K562 (cell line): ENCODE measurements around the gene BBC3. TPM values are rescaled to one million over a fixed set of nuclear protein-coding genes. Genes with fewer than 3 reads are reported as not detected.

Source experiments
- ARID1B ChIP-seq: fragments of 450-650 bp; IDR thresholded peaks from 2 replicates; pipeline ENCODE4 v1.6.1; 2016; ENCODE audit warnings: antibody characterized with exemption, mild to moderate bottlenecking, inconsistent platforms
- CCAR2 ChIP-seq: fragments of 200-400 bp; formaldehyde crosslinking; IDR thresholded peaks from 2 replicates; pipeline ENCODE4 v1.6.1; 2017; ENCODE audit warnings: mild to moderate bottlenecking, low read depth, low read length
- CREB1 ChIP-seq, 2 experiments: sonication (generic) in 1 of 2; formaldehyde crosslinking in 1 of 2; IDR thresholded peaks; 2 replicates each; pipeline versions ENCODE4 v1.6.1 to v1.8.0; 2012 to 2022; ENCODE audit warnings: inconsistent platforms in 1 of 2, mild to moderate bottlenecking in 1 of 2, missing genetic modification reagents in 1 of 2, moderate library complexity in 1 of 2
- FIP1L1 ChIP-seq: fragments of 200-400 bp; formaldehyde crosslinking; IDR thresholded peaks from 2 replicates; pipeline ENCODE4 v1.6.1; 2018; ENCODE audit warnings: mild to moderate bottlenecking, low read depth, low read length; ENCODE audit not compliant: poor library complexity, severe bottlenecking
- HMGN3 ChIP-seq: IDR thresholded peaks from 2 replicates; pipeline ENCODE4 v1.6.1; 2011; ENCODE audit warnings: borderline replicate concordance, low read depth, mild to moderate bottlenecking, mixed read lengths, low read length; ENCODE audit not compliant: insufficient read length; ENCODE audit errors: extremely low read depth
- JUN ChIP-seq, 2 experiments: sonication (generic) in 1 of 2; formaldehyde crosslinking in 1 of 2; IDR thresholded peaks; 2 replicates each; pipeline versions ENCODE4 v1.6.1 to v1.8.0; 2012 to 2022; ENCODE audit warnings: borderline replicate concordance in 2 of 2, mild to moderate bottlenecking in 2 of 2, improper control_type of control experiment in 1 of 2, low read depth in 1 of 2, low read length in 1 of 2, missing genetic modification reagents in 1 of 2
- KDM5B ChIP-seq: fragments of 200-600 bp; sonication (generic); IDR thresholded peaks from 2 replicates; pipeline ENCODE4 v1.6.1; 2012; ENCODE audit warnings: low read depth, mild to moderate bottlenecking, moderate library complexity, low read length, control low read depth, inconsistent platforms; ENCODE audit not compliant: insufficient replicate concordance
- LCOR ChIP-seq: sonication (generic); formaldehyde crosslinking; IDR thresholded peaks from 2 replicates; pipeline ENCODE4 v1.8.0; 2022; ENCODE audit warnings: mild to moderate bottlenecking, missing genetic modification reagents
- MYC ChIP-seq, 2 experiments: fragments of 250-450 bp in 1 of 2; sonication (Bioruptor Pico) in 1 of 2; IDR thresholded peaks; 2 replicates each; pipeline versions ENCODE4 v1.5.1 to v1.6.1; 2012 to 2021; ENCODE audit warnings: low read depth in 2 of 2, borderline replicate concordance in 1 of 2, improper control_type of control experiment in 1 of 2, low read length in 1 of 2, mild to moderate bottlenecking in 1 of 2, moderate library complexity in 1 of 2
- NBN ChIP-seq: fragments of 450-650 bp; IDR thresholded peaks from 2 replicates; pipeline ENCODE4 v1.6.1; 2016; ENCODE audit warnings: low read depth, mild to moderate bottlenecking
- NCOA4 ChIP-seq: fragments of 450-650 bp; IDR thresholded peaks from 2 replicates; pipeline ENCODE4 v1.6.1; 2018; ENCODE audit warnings: mild to moderate bottlenecking; ENCODE audit not compliant: partially characterized antibody
- PTBP1 ChIP-seq: fragments of 200-400 bp; formaldehyde crosslinking; IDR thresholded peaks from 2 replicates; pipeline ENCODE4 v1.6.1; 2017; ENCODE audit warnings: low read depth, low read length
- SMAD2 ChIP-seq: fragments of 150-350 bp; IDR thresholded peaks from 2 replicates; pipeline ENCODE4 v1.6.1; 2014; ENCODE audit warnings: low read depth, mild to moderate bottlenecking, low read length
- TFAP4 ChIP-seq: sonication (generic); formaldehyde crosslinking; IDR thresholded peaks from 2 replicates; pipeline ENCODE4 v1.8.0; 2022; ENCODE audit warnings: missing genetic modification reagents, mild to moderate bottlenecking, moderate library complexity, borderline replicate concordance
- ZBTB2 ChIP-seq: fragments of 450-650 bp; IDR thresholded peaks from 2 replicates; pipeline ENCODE4 v1.6.1; 2016; ENCODE audit warnings: antibody characterized with exemption
- ZC3H11A ChIP-seq: IDR thresholded peaks from 2 replicates; pipeline ENCODE4 v1.6.1; 2012; ENCODE audit warnings: low read depth, low read length, improper control_type of control experiment
- ZNF57 ChIP-seq: fragments of 450-650 bp; formaldehyde crosslinking; IDR thresholded peaks from 2 replicates; pipeline ENCODE4 v1.4.0; 2020; ENCODE audit warnings: mild to moderate bottlenecking, moderate library complexity
- ZNF766 ChIP-seq: fragments of 200-800 bp; sonication (Bioruptor generic); conservative IDR thresholded peaks from 2 replicates; pipeline ENCODE4 v1.6.1; 2016; ENCODE audit warnings: missing genetic modification characterization, missing compliant biosample characterization
- polyA plus RNA-seq, 8 experiments: library from polyadenylated mRNA; depleted of rRNA in 4 of 8; stranded (reverse) in 5 of 8; unstranded in 3 of 8; fragments of >200 nt; fragmentation: Nextera tagmentation in 2 of 8; fragmentation: Illumina TruSeq in 1 of 8; extraction: Ambion mirVana in 2 of 8; extraction: Trizol in 1 of 8; gene quantifications; 2 replicates each; pipeline versions ENCODE4 v1.2.1 to v1.2.3, GENCODE V29; 2011 to 2014; ENCODE audit warnings: inconsistent platforms in 1 of 8, missing spikeins in 1 of 8
- total RNA-seq, 7 experiments: library from RNA; depleted of rRNA in 6 of 7; stranded (reverse); fragments of >200 nt in 6 of 7; fragmentation: Illumina TruSeq in 2 of 7; extraction: Trizol in 2 of 7; gene quantifications; 2 replicates each; pipeline versions ENCODE4 v1.2.1 to v1.2.3, GENCODE V29; 2011 to 2021; ENCODE audit warnings: low replicate concordance in 1 of 7
- TF ChIP-seq, protein P1 (sequence below): sonication (generic); formaldehyde crosslinking; IDR thresholded peaks from 2 replicates; pipeline ENCODE4 v1.8.0; 2023; ENCODE audit warnings: mild to moderate bottlenecking, missing genetic modification reagents

The BBC3 gene
- total and polyA plus RNA-seq, 9 of the 15 experiments (the other 6 are each of a cell fraction or from before 2014, with no cell fraction given) = 0.15 to 30.7 (median 4.8) TPM

GRCh38 chr19:47274071-47274890 is 43.3 kb upstream of the BBC3 start, which contains the start of gene INAFM1 (continued):
- TF ChIP-seq KDM5B (peak; percentile 54), CREB1 (IDR thresholded peaks at IDR 0.05) (no peak), CREB1 (CRISPR knock-in tag; IDR thresholded peaks at IDR 0.05) (0 out of 2 replicates have a peak, but pooled peaks have one; percentile 28), ZNF766 (peak; percentile 55; the same call in 1 of the 2 replicates), NCOA4 (no peak), CCAR2 (no peak), ZNF57 (CRISPR knock-in tag) (peak; percentile 36; the same call in 1 of the 2 replicates), SMAD2 (no peak), FIP1L1 (no peak), TFAP4 (peak; percentile 20), PTBP1 (0 out of 2 replicates have a peak, but pooled peaks have one; percentile 12), HMGN3 (peak; percentile 60), MYC (IDR thresholded peaks at IDR 0.05; ENCODE audit: low read depth, low read length) (peak; percentile 63), MYC (CRISPR knock-in tag; IDR thresholded peaks at IDR 0.05; ENCODE audit: borderline replicate concordance, low read depth) (no peak), ZC3H11A (no peak), ARID1B (0 out of 2 replicates have a peak, but pooled peaks have one; percentile 17), LCOR (CRISPR knock-in tag) (peak; percentile 85; the same call in 1 of the 2 replicates), JUN (IDR thresholded peaks at IDR 0.05; ENCODE audit: borderline replicate concordance, low read depth, low read length) (no peak), JUN (CRISPR knock-in tag; IDR thresholded peaks at IDR 0.05; ENCODE audit: borderline replicate concordance) (no peak), NBN (peak; percentile 27; the same call in 1 of the 2 replicates), ZBTB2 (no peak)
- TF ChIP-seq, protein P1, sequence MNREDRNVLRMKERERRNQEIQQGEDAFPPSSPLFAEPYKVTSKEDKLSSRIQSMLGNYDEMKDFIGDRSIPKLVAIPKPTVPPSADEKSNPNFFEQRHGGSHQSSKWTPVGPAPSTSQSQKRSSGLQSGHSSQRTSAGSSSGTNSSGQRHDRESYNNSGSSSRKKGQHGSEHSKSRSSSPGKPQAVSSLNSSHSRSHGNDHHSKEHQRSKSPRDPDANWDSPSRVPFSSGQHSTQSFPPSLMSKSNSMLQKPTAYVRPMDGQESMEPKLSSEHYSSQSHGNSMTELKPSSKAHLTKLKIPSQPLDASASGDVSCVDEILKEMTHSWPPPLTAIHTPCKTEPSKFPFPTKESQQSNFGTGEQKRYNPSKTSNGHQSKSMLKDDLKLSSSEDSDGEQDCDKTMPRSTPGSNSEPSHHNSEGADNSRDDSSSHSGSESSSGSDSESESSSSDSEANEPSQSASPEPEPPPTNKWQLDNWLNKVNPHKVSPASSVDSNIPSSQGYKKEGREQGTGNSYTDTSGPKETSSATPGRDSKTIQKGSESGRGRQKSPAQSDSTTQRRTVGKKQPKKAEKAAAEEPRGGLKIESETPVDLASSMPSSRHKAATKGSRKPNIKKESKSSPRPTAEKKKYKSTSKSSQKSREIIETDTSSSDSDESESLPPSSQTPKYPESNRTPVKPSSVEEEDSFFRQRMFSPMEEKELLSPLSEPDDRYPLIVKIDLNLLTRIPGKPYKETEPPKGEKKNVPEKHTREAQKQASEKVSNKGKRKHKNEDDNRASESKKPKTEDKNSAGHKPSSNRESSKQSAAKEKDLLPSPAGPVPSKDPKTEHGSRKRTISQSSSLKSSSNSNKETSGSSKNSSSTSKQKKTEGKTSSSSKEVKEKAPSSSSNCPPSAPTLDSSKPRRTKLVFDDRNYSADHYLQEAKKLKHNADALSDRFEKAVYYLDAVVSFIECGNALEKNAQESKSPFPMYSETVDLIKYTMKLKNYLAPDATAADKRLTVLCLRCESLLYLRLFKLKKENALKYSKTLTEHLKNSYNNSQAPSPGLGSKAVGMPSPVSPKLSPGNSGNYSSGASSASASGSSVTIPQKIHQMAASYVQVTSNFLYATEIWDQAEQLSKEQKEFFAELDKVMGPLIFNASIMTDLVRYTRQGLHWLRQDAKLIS (CRISPR knock-in tag) = peak; percentile 65; the same call in 1 of the 2 replicates
